Stimulated activated CD8-positive, alpha-beta memory T cell treated with anti-CD3 and anti-CD28 coated beads, Interleukin-4, amount 100 ng/mL, for 1 hour (primary cell): ENCODE measurements around the gene DNASE1L1.

Source experiments
- DNase-seq, 2 donors: peaks; one replicate each; pipeline ENCODE4 v3.0.0-alpha.2; 2020; ENCODE audit warnings: low read depth in 2 of 2, low spot score in 1 of 2

DNASE1L1 gene

DNA sequence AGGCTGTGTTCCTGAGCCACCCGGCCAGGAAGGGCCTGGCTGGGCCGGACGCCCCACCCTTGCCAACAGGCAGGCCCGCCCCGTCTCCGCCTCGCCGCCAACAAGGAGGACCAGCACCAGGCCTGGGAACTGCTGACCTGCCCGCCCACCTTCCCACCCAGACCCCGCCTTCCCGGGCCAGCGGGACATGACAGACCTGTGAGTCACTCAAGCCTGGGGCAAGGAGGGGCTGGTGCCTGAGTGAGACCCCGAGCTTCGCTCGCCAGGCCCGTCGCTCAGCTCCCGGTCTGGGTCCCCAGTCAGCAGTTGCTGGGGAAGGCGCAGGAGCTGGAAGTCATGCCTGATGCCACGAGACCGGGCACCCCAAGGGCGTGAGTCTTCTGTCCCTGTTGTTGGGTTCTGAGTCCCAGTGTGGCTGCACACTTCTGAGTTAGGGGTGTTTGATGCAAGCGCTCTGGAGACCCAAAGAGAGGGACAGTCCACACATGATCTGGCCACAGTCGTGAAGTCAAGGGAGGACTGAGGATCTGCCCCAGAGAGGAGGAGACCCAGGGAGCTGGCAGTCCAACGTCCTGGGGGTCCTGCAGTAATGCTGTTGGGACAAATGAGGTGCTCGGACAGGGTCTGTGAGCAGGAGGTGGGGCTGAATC lies at the start of gene DNASE1L1:
DNASE1L1 (minus strand) TSS at position 33 of the 650 bp plus-strand sequence. CDS start 3,686 bp downstream, outside the sequence.
- no peak for DNase-seq

DNA sequence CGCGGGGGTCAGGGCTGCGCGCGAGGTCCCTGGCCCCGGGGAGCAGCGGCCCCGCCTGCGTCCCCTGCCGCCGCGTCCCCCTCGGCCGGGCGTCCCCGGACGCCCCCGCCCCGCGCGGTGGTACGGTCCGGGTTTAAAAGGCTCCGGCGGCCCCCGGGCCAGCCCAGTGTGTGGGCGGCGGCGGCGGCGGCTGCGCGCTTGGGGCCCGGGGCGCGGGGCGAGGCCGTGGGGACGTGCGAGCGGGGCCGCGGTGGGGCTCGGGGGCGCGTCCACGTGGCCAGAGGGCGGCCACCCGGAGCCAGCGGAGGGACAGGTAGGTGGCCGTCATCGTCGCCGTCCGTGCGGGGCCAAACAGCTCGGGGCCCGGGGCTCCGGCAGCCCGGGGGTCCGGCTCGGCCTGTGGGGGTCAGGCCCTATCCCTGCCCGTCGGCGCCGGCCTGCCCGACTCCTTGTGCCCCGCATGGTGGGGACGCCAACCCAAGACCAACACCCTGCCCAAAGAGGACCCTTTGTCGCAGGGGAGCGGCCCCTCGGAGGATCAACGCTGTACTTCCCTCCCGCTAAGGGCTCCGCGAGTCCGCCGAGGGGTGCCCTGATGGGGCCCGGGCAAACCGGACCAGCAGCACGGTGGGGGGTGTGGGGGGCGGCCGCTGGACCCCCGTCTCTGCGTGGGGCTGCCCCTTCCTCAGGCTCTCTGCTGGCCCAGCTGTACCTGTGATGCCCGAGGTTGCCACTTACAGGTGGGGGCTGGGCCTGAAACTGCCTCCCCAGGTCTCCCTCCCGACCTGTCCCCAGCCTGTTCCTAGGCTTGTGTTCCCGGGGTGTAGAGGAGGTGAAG lies 49.3 kb upstream of the DNASE1L1 start, which contains the start of gene PLXNA3:
PLXNA3 (plus strand) TSS at position 166 of the 838 bp plus-strand sequence. CDS start 1,903 bp downstream, outside the sequence.
- peak in 1 of 2 donors; percentile 49 for DNase-seq

DNA sequence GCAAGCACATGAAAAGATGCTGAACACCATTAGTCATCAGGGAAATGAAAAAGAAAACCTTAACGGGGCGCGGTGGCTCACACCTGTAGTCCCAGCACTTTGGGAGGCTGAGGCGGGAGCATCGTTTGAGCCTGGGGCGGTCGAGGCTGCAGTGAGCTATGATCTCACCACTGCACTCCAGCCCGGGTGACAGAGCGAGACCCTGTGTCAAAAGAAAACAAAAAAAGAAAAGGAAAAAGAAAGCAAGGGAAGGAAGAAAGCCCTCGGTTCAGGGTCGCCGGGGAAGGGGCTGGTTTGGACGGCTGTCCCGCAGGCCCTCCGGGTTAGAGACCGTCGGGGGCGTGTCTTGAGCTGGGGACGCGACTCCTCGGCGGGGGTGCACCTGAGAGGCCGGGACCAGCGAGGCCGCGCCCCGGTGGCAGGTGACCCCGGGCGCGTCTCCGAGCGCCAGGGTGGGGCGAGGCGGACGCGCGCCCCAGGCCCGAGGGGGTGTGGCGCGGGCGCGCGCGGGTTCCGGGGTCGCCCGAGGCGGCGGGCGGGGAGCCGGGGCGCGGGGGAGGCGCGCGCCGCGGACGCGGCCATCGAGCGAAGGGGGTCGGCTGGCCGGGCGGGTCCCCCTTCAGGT lies 48.5 kb upstream of the DNASE1L1 start:
- peak in 1 of 2 donors; percentile 19 for DNase-seq

GRCh38 chrX:154452823-154453222 lies 43.8 kb upstream of the DNASE1L1 start:
- no peak for DNase-seq

DNA sequence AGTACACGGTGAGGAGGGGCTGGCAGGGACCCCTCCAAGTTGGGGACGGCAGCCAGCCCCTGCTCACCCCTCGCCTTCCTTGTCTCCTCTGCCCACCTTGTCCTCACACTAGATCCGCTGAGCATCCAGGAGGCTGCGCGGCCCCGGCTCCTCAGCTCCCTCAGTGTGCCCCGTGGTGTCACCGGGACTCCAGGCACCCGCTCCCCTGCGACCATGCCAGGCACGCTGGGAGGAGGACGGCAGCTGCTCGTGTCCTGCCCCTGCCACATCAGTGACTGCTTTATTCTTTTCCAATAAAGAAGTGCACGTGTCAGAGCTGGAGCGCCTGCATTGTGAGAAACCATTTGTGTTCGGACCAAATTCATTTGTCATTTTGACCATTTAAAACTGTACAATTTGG lies 41.3 kb upstream of the DNASE1L1 start:
- DNase-seq = no peak

DNA sequence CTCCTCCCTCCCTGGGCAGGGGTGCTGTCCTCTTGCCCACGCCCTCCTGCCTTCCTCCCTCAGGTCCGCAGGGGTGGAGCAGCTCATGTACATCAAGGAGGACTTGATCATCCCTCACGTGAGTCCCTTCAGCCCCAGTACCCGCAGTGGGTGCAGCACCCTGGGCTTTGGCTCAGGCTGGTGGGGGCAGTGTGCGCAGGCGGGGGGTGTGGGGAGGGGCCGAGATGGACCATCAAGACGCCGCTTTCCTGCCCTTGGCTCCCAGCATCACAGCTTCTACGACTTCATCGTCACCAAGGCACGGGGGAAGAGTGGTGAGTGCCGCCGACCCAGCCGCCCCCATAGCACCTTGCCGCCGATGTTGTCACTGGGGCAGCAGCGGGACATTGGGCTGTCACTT lies 40.6 kb upstream of the DNASE1L1 start:
- DNase-seq = no peak

- no peak for DNase-seq
Observed at GRCh38 chrX:154448484-154448883, 39.4 kb upstream of the DNASE1L1 start.

- no peak for DNase-seq
Observed at GRCh38 chrX:154446430-154446829, 37.4 kb upstream of the DNASE1L1 start.

DNA sequence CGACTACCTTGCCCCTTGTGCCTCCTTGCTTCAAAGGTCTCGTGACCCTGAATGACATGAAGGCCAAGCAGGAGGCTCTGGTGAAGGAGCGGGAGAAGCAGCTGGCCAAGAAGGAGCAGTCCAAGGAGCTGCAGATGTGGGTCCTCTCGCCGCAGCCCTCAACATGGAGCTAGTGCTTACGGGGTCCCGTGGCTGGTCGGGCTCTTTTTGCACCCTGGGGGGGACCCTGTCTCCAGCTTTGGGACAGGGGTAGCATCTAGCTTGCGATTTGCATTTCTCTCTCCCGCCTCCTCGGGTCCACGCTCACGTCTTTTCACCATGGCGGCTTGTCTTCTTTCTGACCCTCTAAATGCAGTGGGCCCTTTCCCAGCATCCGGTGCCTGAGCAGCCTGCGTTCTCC lies 36.7 kb upstream of the DNASE1L1 start:
- DNase-seq = no peak

DNA sequence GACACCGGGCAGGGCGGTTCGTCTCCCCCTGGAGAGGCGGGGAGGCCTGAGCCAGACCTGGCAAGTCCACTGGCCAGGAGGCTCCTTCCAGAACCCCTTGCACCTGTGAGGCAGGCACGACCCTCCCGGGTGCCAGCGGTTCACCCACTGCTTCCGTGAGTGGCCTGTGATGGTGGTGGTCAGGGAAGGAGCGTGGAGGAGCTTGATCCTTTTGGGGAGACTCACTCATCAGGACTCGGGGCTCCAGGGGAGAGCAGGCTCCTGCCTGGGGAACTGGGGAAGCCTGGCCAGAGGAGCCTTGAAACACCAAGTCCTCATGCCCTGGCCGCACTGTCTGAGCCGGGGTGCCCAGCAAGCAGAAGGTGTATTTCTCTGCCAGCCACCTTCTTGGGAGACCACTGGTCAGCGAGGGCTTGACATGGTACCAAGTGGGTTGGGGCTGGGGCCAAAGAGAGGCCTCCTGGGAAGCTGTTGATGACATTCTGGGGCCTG lies 35.7 kb upstream of the DNASE1L1 start:
- DNase-seq = no peak

- DNase-seq = peak in 1 of 2 donors; percentile 42
Observed at GRCh38 chrX:154443992-154444754, 35.1 kb upstream of the DNASE1L1 start, which contains the start of gene FAM50A. Gene FAM50A (plus strand): TSS chrX:154444141. CDS start chrX:154444236, 95 bp downstream.

DNA sequence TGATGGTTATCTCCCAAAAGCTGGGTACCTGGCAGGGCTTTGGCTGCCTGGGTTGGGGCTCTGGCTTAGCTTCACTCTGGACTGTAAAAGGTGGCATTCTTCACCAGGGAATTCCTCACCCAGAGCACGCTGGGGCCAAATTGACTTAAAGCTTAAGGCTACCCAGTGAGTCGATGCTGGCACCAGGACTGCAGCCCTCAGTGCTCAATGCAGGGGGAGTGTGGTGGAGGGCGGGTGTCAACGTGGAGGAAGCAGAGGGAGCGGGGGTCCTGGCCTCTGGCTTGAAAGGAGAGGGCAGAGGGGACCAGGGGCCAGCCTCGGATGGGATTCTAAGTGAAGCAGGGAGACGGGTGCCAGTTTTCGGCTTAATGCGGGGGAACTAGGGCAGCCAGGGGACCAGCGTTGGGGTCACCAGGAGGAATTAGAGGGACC lies 34.4 kb upstream of the DNASE1L1 start:
- no peak for DNase-seq

DNA sequence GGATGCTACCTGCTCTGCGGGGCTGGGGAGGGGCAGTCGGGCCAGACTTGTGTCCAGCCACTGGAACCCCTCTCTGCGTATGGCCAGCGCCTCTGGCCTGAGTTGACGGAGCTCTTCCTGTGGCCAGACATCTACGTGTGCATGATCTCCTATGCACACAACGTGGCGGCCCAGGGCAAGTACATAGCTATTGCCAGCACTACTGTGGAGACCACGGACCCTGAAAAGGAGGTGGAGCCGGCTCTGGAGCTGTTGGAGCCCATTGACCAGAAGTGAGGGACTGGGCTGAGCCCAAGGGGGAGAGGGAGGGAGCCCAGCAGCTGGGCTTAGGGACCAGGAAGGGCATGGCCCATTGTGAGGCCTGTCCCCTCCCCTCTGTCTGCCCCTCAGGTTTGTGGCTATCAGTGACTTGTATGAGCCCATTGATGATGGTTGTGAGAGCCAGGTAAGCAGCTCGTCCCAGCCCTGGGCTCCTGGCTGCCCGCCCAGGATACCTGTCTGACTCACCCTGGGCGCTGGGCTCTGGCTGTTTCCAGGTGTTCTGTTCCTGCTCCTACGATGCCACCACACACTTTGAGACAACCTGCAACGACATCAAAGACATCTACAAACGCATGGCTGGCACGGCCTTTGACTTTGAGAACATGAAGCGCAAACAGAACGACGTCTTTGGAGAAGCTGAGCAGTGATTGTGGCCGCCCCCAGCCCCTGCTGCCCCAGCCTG lies 33.1 kb upstream of the DNASE1L1 start:
- no peak for DNase-seq

GRCh38 chrX:154441564-154441963 lies 32.5 kb upstream of the DNASE1L1 start:
- no peak for DNase-seq

GRCh38 chrX:154440623-154441357 lies 31.7 kb upstream of the DNASE1L1 start:
- no peak for DNase-seq

- DNase-seq = no peak
Observed at GRCh38 chrX:154439841-154440240, 30.8 kb upstream of the DNASE1L1 start.

- no peak for DNase-seq
Observed at GRCh38 chrX:154437971-154438893, 29.2 kb upstream of the DNASE1L1 start.

- no peak for DNase-seq
Observed at GRCh38 chrX:154436983-154437752, 28.1 kb upstream of the DNASE1L1 start, which contains the start of gene GDI1. Gene GDI1 (plus strand): TSS chrX:154437154. CDS start chrX:154437255, 101 bp downstream.
